DLD1 (cell line): ENCODE measurements around the gene COX5A.

Experiments
- in situ Hi-C: cut with HindIII; loops from 2 replicates; pipeline ENCODE4 v1.10.0; 2017; ENCODE audit warnings: low sequenced_read_pairs

COX5A gene

GRCh38 chr15:74937590-74938371 lies at the start of gene COX5A:
COX5A (minus strand) TSS chr15:74938073; CDS start chr15:74938014, 59 bp downstream.
- in situ Hi-C loops = no loop called here

GRCh38 chr15:74983725-74984231 lies 45.9 kb upstream of the COX5A start:
- in situ Hi-C loops = no loop called here

GRCh38 chr15:74982183-74982582 lies 44.3 kb upstream of the COX5A start:
- in situ Hi-C loops = no loop called here

GRCh38 chr15:74978503-74978902 lies 40.6 kb upstream of the COX5A start:
- in situ Hi-C loops = no loop called here

- in situ Hi-C loops = no loop called here
Observed at GRCh38 chr15:74978077-74978476, 40.2 kb upstream of the COX5A start.

- in situ Hi-C loops = no loop called here
Observed at GRCh38 chr15:74977599-74977998, 39.7 kb upstream of the COX5A start.

GRCh38 chr15:74976159-74976558 lies 38.3 kb upstream of the COX5A start:
- in situ Hi-C loops = no loop called here

- in situ Hi-C loops = no loop called here
Observed at GRCh38 chr15:74967670-74968069, 29.8 kb upstream of the COX5A start.

- in situ Hi-C loops = no loop called here
Observed at GRCh38 chr15:74964794-74965193, 26.9 kb upstream of the COX5A start.

GRCh38 chr15:74963213-74963612 lies 25.3 kb upstream of the COX5A start:
- in situ Hi-C loops = no loop called here

GRCh38 chr15:74962671-74963070 lies 24.8 kb upstream of the COX5A start:
- in situ Hi-C loops = no loop called here

- in situ Hi-C loops = no loop called here
Observed at GRCh38 chr15:74962219-74962618, 24.3 kb upstream of the COX5A start.

GRCh38 chr15:74961616-74962015 lies 23.7 kb upstream of the COX5A start:
- in situ Hi-C loops = no loop called here

- in situ Hi-C loops = no loop called here
Observed at GRCh38 chr15:74960995-74961588, 23.2 kb upstream of the COX5A start.

GRCh38 chr15:74960286-74960685 lies 22.4 kb upstream of the COX5A start:
- in situ Hi-C loops = no loop called here

GRCh38 chr15:74959586-74959939 lies 21.7 kb upstream of the COX5A start:
- in situ Hi-C loops = no loop called here

GRCh38 chr15:74958908-74959585 lies 21.2 kb upstream of the COX5A start:
- in situ Hi-C loops = no loop called here

GRCh38 chr15:74958320-74958907 lies 20.5 kb upstream of the COX5A start:
- in situ Hi-C loops = no loop called here

GRCh38 chr15:74957476-74958035 lies 19.7 kb upstream of the COX5A start:
- in situ Hi-C loops = no loop called here

GRCh38 chr15:74956648-74957475 lies 19.0 kb upstream of the COX5A start, which contains the start of gene RPP25:
RPP25 (minus strand) TSS chr15:74956772; CDS start chr15:74956583, 189 bp downstream.
- in situ Hi-C loops = no loop called here
